Neuron (in vitro differentiated cells): ENCODE results near the gene CCT3.
A peak's percentile ranks its signal among the peaks of the same experiment; 100 is the strongest.

Source experiments
- H2AFZ ChIP-seq: one replicate; pipeline ENCODE4 v1.6.1; 2013; ENCODE audit warnings: low read depth, mild to moderate bottlenecking, inconsistent platforms, low read length, moderate library complexity
- H3K27me3 ChIP-seq: one replicate; pipeline ENCODE4 v1.6.1; 2013; ENCODE audit warnings: low read length; ENCODE audit not compliant: insufficient read depth
- H3K36me3 ChIP-seq: one replicate; pipeline ENCODE4 v1.6.1; 2013; ENCODE audit warnings: low read length; ENCODE audit not compliant: insufficient read depth
- H3K4me1 ChIP-seq: one replicate; pipeline ENCODE4 v1.6.1; 2013; ENCODE audit warnings: low read length; ENCODE audit not compliant: insufficient read depth
- H3K4me3 ChIP-seq: 2 replicates; pipeline ENCODE4 v1.5.1; 2013; ENCODE audit warnings: mild to moderate bottlenecking, low read length, moderate library complexity
- H3K9me3 ChIP-seq: one replicate; pipeline ENCODE4 v1.6.1; 2013; ENCODE audit warnings: low read length

Gene CCT3

GRCh38 chr1:156281281-156281680 lies 56.8 kb downstream of the CCT3 start:
- Histone ChIP-seq H3K36me3 (peaks cover 32% of the 10 kb centered on the region), H3K4me1 (peaks cover 16% of the 10 kb centered on the region), H3K27me3 (no peaks in the 10 kb centered on the region), H3K4me3 (peak overlapping the region; percentile 65), H3K9me3 (no peaks in the 10 kb centered on the region), H2AFZ (no peak overlapping the region)

GRCh38 chr1:156279837-156280236 lies 58.3 kb downstream of the CCT3 start:
- peaks cover 43% of the 10 kb centered on the region for H3K36me3 ChIP-seq
- no peak overlapping the region for H2AFZ ChIP-seq
- no peaks in the 10 kb centered on the region for H3K27me3 ChIP-seq
- peaks cover 16% of the 10 kb centered on the region for H3K4me1 ChIP-seq
- H3K4me3 ChIP-seq = no peak overlapping the region
- H3K9me3 ChIP-seq = no peaks in the 10 kb centered on the region

GRCh38 chr1:156276966-156277381 lies 61.1 kb downstream of the CCT3 start:
- Histone ChIP-seq H3K27me3 (no peaks in the 10 kb centered on the region), H3K36me3 (peaks cover 71% of the 10 kb centered on the region), H3K9me3 (no peaks in the 10 kb centered on the region), H3K4me3 (no peak overlapping the region), H2AFZ (no peak overlapping the region), H3K4me1 (peaks cover 10% of the 10 kb centered on the region)

- Histone ChIP-seq H3K9me3 (no peaks in the 10 kb centered on the region), H3K4me1 (peaks cover 7% of the 10 kb centered on the region), H3K27me3 (no peaks in the 10 kb centered on the region), H3K36me3 (peaks cover 76% of the 10 kb centered on the region), H3K4me3 (no peak overlapping the region), H2AFZ (no peak overlapping the region)
These were observed 61.6 kb downstream of the CCT3 start for GRCh38 chr1:156276532-156276931.

GRCh38 chr1:156270314-156270713 lies 67.8 kb downstream of the CCT3 start:
- Histone ChIP-seq H3K4me3 (no peak overlapping the region), H3K4me1 (no peaks in the 10 kb centered on the region), H3K36me3 (peaks cover 85% of the 10 kb centered on the region), H3K9me3 (no peaks in the 10 kb centered on the region), H2AFZ (no peak overlapping the region), H3K27me3 (no peaks in the 10 kb centered on the region)

GRCh38 chr1:156268336-156268735 lies 69.8 kb downstream of the CCT3 start:
- H3K9me3 ChIP-seq = no peaks in the 10 kb centered on the region
- H3K4me3 ChIP-seq = no peak overlapping the region
- no peaks in the 10 kb centered on the region for H3K27me3 ChIP-seq
- peaks cover 84% of the 10 kb centered on the region for H3K36me3 ChIP-seq
- no peak overlapping the region for H2AFZ ChIP-seq
- H3K4me1 ChIP-seq = no peaks in the 10 kb centered on the region

- Histone ChIP-seq H3K4me3 (no peak overlapping the region), H2AFZ (no peak overlapping the region), H3K27me3 (no peaks in the 10 kb centered on the region), H3K36me3 (peaks cover 78% of the 10 kb centered on the region), H3K9me3 (no peaks in the 10 kb centered on the region), H3K4me1 (no peaks in the 10 kb centered on the region)
These were observed 72.0 kb downstream of the CCT3 start for GRCh38 chr1:156266051-156266450.

- no peak overlapping the region for H2AFZ ChIP-seq
- H3K4me1 ChIP-seq = no peaks in the 10 kb centered on the region
- H3K4me3 ChIP-seq = no peak overlapping the region
- no peaks in the 10 kb centered on the region for H3K9me3 ChIP-seq
- no peaks in the 10 kb centered on the region for H3K27me3 ChIP-seq
- peaks cover 88% of the 10 kb centered on the region for H3K36me3 ChIP-seq
These were observed 74.8 kb downstream of the CCT3 start for GRCh38 chr1:156263288-156263655.

GRCh38 chr1:156262461-156263287 lies 75.4 kb downstream of the CCT3 start:
- H3K4me3 ChIP-seq = no peak overlapping the region
- no peaks in the 10 kb centered on the region for H3K27me3 ChIP-seq
- peaks cover 88% of the 10 kb centered on the region for H3K36me3 ChIP-seq
- no peaks in the 10 kb centered on the region for H3K9me3 ChIP-seq
- no peak overlapping the region for H2AFZ ChIP-seq
- H3K4me1 ChIP-seq = no peaks in the 10 kb centered on the region

GRCh38 chr1:156260896-156261295 lies 77.2 kb downstream of the CCT3 start:
- H2AFZ ChIP-seq = no peak overlapping the region
- H3K36me3 ChIP-seq = peaks cover 85% of the 10 kb centered on the region
- H3K4me3 ChIP-seq = no peak overlapping the region
- H3K9me3 ChIP-seq = no peaks in the 10 kb centered on the region
- no peaks in the 10 kb centered on the region for H3K27me3 ChIP-seq
- H3K4me1 ChIP-seq = no peaks in the 10 kb centered on the region

- Histone ChIP-seq H3K4me1 (no peaks in the 10 kb centered on the region), H3K27me3 (no peaks in the 10 kb centered on the region), H3K36me3 (peaks cover 77% of the 10 kb centered on the region), H3K9me3 (no peaks in the 10 kb centered on the region), H2AFZ (no peak overlapping the region), H3K4me3 (no peak overlapping the region)
These were observed 78.3 kb downstream of the CCT3 start for GRCh38 chr1:156259805-156260204.
